Measurements from ENCODE around the gene LRFN2. TPM values are rescaled to one million over a fixed set of nuclear protein-coding genes. Genes with fewer than 3 reads are reported as not detected.

LRFN2 gene
- total RNA-seq, 1 donor from 2014 or later: 20.6 TPM

GRCh38 chr6:40586369-40587201 lies 579 bp downstream of the LRFN2 start:
- DNase-seq: no peak

GRCh38 chr6:40585651-40586269 lies 1.4 kb downstream of the LRFN2 start:
- DNase-seq: no peak

GRCh38 chr6:40585223-40585622 lies 1.9 kb downstream of the LRFN2 start:
- no peak for DNase-seq

GRCh38 chr6:40584741-40585140 lies 2.4 kb downstream of the LRFN2 start:
- no peak for DNase-seq

GRCh38 chr6:40583709-40584108 lies 3.5 kb downstream of the LRFN2 start:
- DNase-seq: no peak

- no peak for DNase-seq
Measured at GRCh38 chr6:40582892-40583291, 4.3 kb downstream of the LRFN2 start.

GRCh38 chr6:40579101-40579500 lies 8.1 kb downstream of the LRFN2 start:
- DNase-seq: no peak

GRCh38 chr6:40577672-40578071 lies 9.5 kb downstream of the LRFN2 start:
- no peak for DNase-seq

- no peak for DNase-seq
Measured at GRCh38 chr6:40573221-40573620, 13.9 kb downstream of the LRFN2 start.

- DNase-seq: no peak
Measured at GRCh38 chr6:40569162-40569910, 17.8 kb downstream of the LRFN2 start.

- DNase-seq: no peak
Measured at GRCh38 chr6:40568062-40568708, 19.0 kb downstream of the LRFN2 start.

- DNase-seq: no peak
Measured at GRCh38 chr6:40563111-40563510, 24.1 kb downstream of the LRFN2 start.

GRCh38 chr6:40559056-40559455 lies 28.1 kb downstream of the LRFN2 start:
- no peak for DNase-seq

GRCh38 chr6:40558102-40558501 lies 29.1 kb downstream of the LRFN2 start:
- DNase-seq: no peak

GRCh38 chr6:40556881-40557280 lies 30.3 kb downstream of the LRFN2 start:
- DNase-seq: no peak

GRCh38 chr6:40556023-40556422 lies 31.1 kb downstream of the LRFN2 start:
- DNase-seq: no peak

GRCh38 chr6:40555092-40555491 lies 32.1 kb downstream of the LRFN2 start:
- DNase-seq: no peak

GRCh38 chr6:40552941-40553340 lies 34.2 kb downstream of the LRFN2 start:
- DNase-seq: no peak

GRCh38 chr6:40551966-40552505 lies 35.1 kb downstream of the LRFN2 start:
- no peak for DNase-seq

- no peak for DNase-seq
Measured at GRCh38 chr6:40550202-40551101, 36.7 kb downstream of the LRFN2 start.

- DNase-seq: no peak
Measured at GRCh38 chr6:40545954-40546353, 41.2 kb downstream of the LRFN2 start.
